Endodermal cell (in vitro differentiated cells): Measurements from ENCODE around the gene DCLRE1A. TPM values are rescaled to one million over a fixed set of nuclear protein-coding genes. Genes with fewer than 3 reads are reported as not detected.

Source experiments
- DNase-seq: peaks from one replicate; pipeline ENCODE4 v3.0.0-alpha.2; 2017
- H3K27ac ChIP-seq: 2 replicates; pipeline ENCODE4 v1.5.1; 2013; ENCODE audit warnings: mild to moderate bottlenecking, low read depth, low read length, moderate library complexity
- H3K27me3 ChIP-seq: 2 replicates; pipeline ENCODE4 v1.6.1; 2013; ENCODE audit warnings: mild to moderate bottlenecking, low read length, moderate library complexity; ENCODE audit not compliant: insufficient read depth, control insufficient read depth, poor library complexity, severe bottlenecking
- H3K36me3 ChIP-seq: 2 replicates; pipeline ENCODE4 v1.7.0; 2013; ENCODE audit warnings: mild to moderate bottlenecking, low read length, moderate library complexity; ENCODE audit not compliant: control insufficient read depth, insufficient read depth
- H3K4me1 ChIP-seq: one replicate; pipeline ENCODE4 v1.7.0; 2013; ENCODE audit warnings: low read length; ENCODE audit not compliant: control insufficient read depth, insufficient read depth
- H3K4me3 ChIP-seq: 2 replicates; pipeline ENCODE4 v1.5.1; 2013; ENCODE audit warnings: mild to moderate bottlenecking, low read length, moderate library complexity
- H3K9ac ChIP-seq: 2 replicates; pipeline ENCODE4 v1.6.1; 2013; ENCODE audit warnings: mild to moderate bottlenecking, low read length, moderate library complexity; ENCODE audit not compliant: poor library complexity, severe bottlenecking; ENCODE audit errors: extremely low read depth
- H3K9me3 ChIP-seq: 2 replicates; pipeline ENCODE4 v1.6.1; 2013; ENCODE audit warnings: mild to moderate bottlenecking, low read length, moderate library complexity; ENCODE audit not compliant: control insufficient read depth
- H3K27ac Mint-ChIP-seq: 2 replicates; pipeline ENCODE4 v1.8.0; 2020; ENCODE audit warnings: mixed read lengths
- H3K27me3 Mint-ChIP-seq: 2 replicates; pipeline ENCODE4 v1.8.0; 2021; ENCODE audit warnings: mild to moderate bottlenecking, mixed read lengths; ENCODE audit not compliant: insufficient read depth
- H3K36me3 Mint-ChIP-seq: 2 replicates; pipeline ENCODE4 v1.8.0; 2020; ENCODE audit warnings: low read depth, mixed read lengths
- H3K4me1 Mint-ChIP-seq: 2 replicates; pipeline ENCODE4 v1.8.0; 2020; ENCODE audit warnings: mixed read lengths
- H3K4me3 Mint-ChIP-seq: 2 replicates; pipeline ENCODE4 v1.8.0; 2020; ENCODE audit warnings: mild to moderate bottlenecking, moderate library complexity, mixed read lengths
- H3K9me3 Mint-ChIP-seq: 2 replicates; pipeline ENCODE4 v1.8.0; 2020; ENCODE audit warnings: mild to moderate bottlenecking, mixed read lengths
- WGBS, 2 experiments: methylation state at CpG; one replicate each; pipeline versions ENCODE4 v1.1.5 to v1.1.7; 2013; ENCODE audit warnings: missing lambda C conversion rate in 2 of 2, mixed read lengths in 1 of 2; ENCODE audit not compliant: insufficient coverage in 1 of 2, insufficient read length in 1 of 2; 5-methylcytosine and 5-hydroxymethylcytosine counted together
- total RNA-seq, 2 donors: library from RNA; stranded (reverse); fragmentation: NEBNext Ultra II Directional in 1 of 2; extraction: Animal tissue kit (Norgen Biotek cat#: 25700) in 1 of 2; gene quantifications; 2 replicates in 1 of 2; 3 replicates in 1 of 2; pipeline ENCODE4 v1.2.1, GENCODE V29; 2021
- TF ChIP-seq, protein P1 (sequence below): fragments of 200-600 bp; sonication (generic); conservative IDR thresholded peaks from 2 replicates; pipeline ENCODE4 v1.5.0; 2021; ENCODE audit warnings: antibody characterized with exemption, mild to moderate bottlenecking

DCLRE1A gene
- total RNA-seq, 2 donors from 2014 or later, result 9.6 to 17.8 TPM

DNA sequence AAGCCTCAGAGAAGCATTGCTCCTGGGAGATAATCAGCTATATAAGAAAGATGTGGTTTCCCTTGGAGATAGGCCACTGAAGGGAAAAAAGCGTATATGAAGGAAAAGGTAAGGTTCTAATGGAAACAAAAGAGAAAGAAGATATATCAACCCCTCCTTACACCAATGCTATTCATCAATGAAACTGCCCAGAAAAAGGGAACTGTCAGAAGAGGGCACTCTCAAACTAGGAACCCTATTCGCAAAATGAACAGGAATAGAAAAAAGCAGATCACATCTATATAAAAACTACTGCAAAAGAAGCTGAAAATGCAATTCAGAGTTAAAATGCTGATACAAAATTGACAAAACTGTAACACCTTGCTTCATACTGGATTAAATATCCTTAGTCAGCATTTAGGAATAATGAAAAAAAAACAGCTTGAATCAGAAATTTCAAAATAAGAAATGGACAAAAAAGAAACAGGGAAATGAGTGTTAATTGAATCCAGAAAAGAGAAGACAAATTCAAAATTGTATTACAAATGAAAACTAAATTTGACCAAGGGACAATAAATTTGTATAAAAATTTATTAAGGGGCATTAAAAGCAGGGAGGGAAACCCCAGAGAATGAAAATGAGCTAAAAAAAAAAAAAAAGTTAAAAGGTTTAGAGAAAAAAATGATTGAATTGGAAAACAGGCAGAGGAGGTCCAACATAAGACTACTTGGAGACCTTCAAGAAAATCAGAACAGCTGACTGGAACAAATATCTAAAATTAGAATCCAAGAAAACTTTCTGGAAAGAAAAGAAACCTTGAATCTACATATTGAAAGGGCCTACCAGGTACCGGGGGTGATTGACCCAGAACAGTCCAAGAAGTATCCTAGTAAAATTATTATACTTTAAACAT, 18.5 kb upstream of the DCLRE1A start:
- TF ChIP-seq, protein P1, sequence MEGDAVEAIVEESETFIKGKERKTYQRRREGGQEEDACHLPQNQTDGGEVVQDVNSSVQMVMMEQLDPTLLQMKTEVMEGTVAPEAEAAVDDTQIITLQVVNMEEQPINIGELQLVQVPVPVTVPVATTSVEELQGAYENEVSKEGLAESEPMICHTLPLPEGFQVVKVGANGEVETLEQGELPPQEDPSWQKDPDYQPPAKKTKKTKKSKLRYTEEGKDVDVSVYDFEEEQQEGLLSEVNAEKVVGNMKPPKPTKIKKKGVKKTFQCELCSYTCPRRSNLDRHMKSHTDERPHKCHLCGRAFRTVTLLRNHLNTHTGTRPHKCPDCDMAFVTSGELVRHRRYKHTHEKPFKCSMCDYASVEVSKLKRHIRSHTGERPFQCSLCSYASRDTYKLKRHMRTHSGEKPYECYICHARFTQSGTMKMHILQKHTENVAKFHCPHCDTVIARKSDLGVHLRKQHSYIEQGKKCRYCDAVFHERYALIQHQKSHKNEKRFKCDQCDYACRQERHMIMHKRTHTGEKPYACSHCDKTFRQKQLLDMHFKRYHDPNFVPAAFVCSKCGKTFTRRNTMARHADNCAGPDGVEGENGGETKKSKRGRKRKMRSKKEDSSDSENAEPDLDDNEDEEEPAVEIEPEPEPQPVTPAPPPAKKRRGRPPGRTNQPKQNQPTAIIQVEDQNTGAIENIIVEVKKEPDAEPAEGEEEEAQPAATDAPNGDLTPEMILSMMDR, result no peak
- 95 to 100% methylated on average over 1 to 2 of the region's 3 CpGs for WGBS, 2 experiments
- Histone ChIP-seq H3K4me1 (no peaks in the 10 kb centered on the region), H3K27ac (no peak overlapping the region), H3K9ac (no peak overlapping the region), H3K4me3 (no peak overlapping the region), H3K36me3 (peaks cover 36% of the 10 kb centered on the region), H3K27me3 (no peaks in the 10 kb centered on the region), H3K9me3 (peaks cover 17% of the 10 kb centered on the region)
- H3K27ac Mint-ChIP-seq, result no peak overlapping the region
- H3K27me3 Mint-ChIP-seq, result no peaks in the 10 kb centered on the region
- no peak for DNase-seq
- H3K9me3 Mint-ChIP-seq, result peaks cover 8% of the 10 kb centered on the region
- H3K4me3 Mint-ChIP-seq, result no peak overlapping the region
- H3K36me3 Mint-ChIP-seq, result peaks cover 24% of the 10 kb centered on the region
- no peaks in the 10 kb centered on the region for H3K4me1 Mint-ChIP-seq

DNA sequence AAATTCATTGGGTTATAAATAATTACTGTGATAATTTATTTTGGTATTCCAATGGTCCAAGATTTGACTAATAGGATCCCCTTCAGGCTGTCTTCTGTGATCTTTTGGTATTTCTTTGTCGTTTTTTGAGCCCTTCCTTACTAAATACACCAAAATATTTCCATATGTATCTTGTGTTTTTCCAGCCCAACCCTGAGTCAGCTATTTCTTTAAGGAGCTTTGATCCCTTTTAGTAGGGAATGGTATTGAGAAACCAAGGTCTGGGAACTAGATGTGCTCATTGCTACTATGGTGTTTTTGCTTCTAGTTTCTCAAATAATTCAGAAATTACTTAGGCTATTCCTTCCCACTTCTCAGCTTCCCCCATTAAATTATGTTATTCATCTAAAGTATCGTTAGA, 15.9 kb upstream of the DCLRE1A start:
- Mint-ChIP-seq H3K36me3 (peaks cover 29% of the 10 kb centered on the region), H3K4me1 (no peaks in the 10 kb centered on the region), H3K9me3 (peaks cover 8% of the 10 kb centered on the region), H3K4me3 (no peak overlapping the region), H3K27ac (no peak overlapping the region), H3K27me3 (no peaks in the 10 kb centered on the region)
- Histone ChIP-seq H3K27ac (no peak overlapping the region), H3K9me3 (peaks cover 17% of the 10 kb centered on the region), H3K9ac (no peak overlapping the region), H3K36me3 (peaks cover 42% of the 10 kb centered on the region), H3K4me3 (no peak overlapping the region), H3K27me3 (no peaks in the 10 kb centered on the region), H3K4me1 (no peaks in the 10 kb centered on the region)
- DNase-seq, result no peak
- TF ChIP-seq, protein P1, result no peak
- WGBS, 2 experiments, result 100% methylated on average over 1 of the region's 2 CpGs; no CpG with 5 or more reads in 1 of the 2 experiments

- H3K4me1 Mint-ChIP-seq, result no peaks in the 10 kb centered on the region
- TF ChIP-seq, protein P1, result no peak
- H3K36me3 Mint-ChIP-seq, result peaks cover 39% of the 10 kb centered on the region
- Histone ChIP-seq H3K9ac (no peak overlapping the region), H3K27me3 (no peaks in the 10 kb centered on the region), H3K4me1 (no peaks in the 10 kb centered on the region), H3K4me3 (no peak overlapping the region), H3K9me3 (peaks cover 15% of the 10 kb centered on the region), H3K36me3 (peaks cover 55% of the 10 kb centered on the region), H3K27ac (no peak overlapping the region)
- WGBS, 2 experiments, result 98% methylated on average over 4 of the region's 4 CpGs; no CpG with 5 or more reads in 1 of the 2 experiments
- DNase-seq, result no peak
- no peak overlapping the region for H3K27ac Mint-ChIP-seq
- H3K4me3 Mint-ChIP-seq, result no peak overlapping the region
- H3K27me3 Mint-ChIP-seq, result no peaks in the 10 kb centered on the region
- peaks cover 8% of the 10 kb centered on the region for H3K9me3 Mint-ChIP-seq
Measured at GRCh38 chr10:113867904-113868303, 14.0 kb upstream of the DCLRE1A start.
